HG02973 (cell line): ENCODE results near the gene LLGL2.

Experiments used
- ATAC-seq: cut with Tn5 transposase; IDR thresholded peaks from one replicate; pipeline ENCODE4 v1.9.1; 2021; ENCODE audit warnings: moderate library complexity; ENCODE audit not compliant: unreplicated experiment

The LLGL2 gene

DNA sequence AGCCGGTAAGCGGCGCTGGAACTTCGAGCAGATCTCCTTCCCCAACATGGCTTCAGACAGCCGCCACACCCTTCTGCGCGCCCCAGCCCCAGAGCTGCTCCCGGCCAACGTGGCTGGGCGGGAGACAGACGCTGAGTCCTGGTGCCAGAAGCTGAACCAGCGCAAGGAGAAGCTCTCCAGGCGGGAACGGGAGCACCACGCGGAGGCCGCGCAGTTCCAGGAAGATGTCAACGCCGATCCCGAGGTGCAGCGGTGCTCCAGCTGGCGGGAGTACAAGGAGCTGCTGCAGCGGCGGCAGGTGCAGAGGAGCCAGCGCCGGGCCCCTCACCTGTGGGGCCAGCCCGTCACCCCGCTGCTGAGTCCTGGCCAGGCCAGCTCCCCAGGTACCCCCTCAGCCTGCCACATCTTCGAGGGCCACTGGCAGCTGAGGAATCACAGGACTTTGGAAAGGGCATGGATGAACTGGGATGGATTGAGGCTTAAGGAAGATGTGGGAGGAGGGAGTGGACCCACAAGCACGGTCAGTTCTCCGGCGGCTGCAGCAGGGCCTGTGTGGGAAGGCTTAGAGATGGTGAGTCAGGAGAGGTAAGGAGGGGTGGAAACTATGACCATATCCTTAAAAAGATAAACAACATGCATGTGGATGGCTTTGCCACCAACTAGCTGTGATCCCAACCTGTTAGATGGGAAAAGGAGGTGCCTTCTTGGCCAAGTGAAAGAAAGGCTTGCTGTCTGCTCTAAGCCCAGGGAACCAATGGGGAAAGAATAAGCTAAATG, 3.4 kb upstream of the LLGL2 start:
- ATAC-seq: no peak

DNA sequence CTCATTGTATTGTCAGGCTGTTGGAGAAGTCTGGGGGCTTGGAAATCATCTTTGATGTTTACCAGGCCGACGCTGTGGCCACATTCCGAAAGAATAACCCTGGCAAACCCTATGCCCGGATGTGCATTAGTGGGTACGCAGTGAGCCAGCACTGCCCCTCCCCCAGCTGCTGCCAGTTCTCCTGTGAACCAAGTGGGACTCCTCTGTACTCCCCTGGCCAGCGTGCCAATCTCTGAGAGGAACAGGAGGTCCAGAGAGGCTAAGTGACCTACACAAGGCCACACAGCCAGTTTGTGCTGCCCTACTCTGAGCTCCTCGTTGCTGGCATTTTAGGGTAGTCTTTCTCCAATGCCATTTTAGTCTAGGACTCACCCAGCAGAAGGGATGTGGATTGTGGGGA, 1.9 kb upstream of the LLGL2 start:
- no peak for ATAC-seq

DNA sequence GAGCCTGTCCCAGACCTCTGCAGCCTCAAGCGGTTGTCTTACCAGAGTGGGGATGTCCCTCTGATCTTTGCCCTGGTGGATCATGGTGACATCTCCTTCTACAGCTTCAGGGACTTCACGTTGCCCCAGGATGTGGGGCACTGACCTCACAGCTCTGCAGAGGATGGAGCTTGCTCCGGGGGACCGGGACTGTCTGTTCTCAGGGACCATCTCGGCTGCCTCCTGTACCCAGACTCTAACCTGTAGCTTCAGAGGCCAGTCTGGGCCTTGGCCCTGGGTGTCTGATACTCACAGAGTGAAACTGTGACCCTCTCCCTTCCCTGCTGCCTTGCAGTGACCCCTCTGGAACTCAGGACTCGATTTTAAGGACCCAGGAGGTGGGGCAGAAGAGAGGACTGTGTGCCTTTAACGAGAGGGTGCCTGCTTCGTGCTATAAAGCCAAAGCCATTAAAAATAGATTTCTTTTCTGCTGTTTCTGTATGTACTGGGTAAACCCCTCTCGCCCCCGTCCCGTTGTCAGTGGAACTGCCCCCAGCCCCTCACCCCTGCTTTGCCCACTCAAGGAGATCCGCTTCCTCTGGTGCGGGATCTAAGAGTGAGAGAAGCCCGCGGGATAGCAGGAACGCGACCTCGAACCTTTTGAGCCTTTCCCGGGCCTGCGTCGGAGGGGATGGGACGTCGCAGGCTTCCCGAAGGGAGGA, 1.1 kb upstream of the LLGL2 start:
- ATAC-seq: no peak

DNA sequence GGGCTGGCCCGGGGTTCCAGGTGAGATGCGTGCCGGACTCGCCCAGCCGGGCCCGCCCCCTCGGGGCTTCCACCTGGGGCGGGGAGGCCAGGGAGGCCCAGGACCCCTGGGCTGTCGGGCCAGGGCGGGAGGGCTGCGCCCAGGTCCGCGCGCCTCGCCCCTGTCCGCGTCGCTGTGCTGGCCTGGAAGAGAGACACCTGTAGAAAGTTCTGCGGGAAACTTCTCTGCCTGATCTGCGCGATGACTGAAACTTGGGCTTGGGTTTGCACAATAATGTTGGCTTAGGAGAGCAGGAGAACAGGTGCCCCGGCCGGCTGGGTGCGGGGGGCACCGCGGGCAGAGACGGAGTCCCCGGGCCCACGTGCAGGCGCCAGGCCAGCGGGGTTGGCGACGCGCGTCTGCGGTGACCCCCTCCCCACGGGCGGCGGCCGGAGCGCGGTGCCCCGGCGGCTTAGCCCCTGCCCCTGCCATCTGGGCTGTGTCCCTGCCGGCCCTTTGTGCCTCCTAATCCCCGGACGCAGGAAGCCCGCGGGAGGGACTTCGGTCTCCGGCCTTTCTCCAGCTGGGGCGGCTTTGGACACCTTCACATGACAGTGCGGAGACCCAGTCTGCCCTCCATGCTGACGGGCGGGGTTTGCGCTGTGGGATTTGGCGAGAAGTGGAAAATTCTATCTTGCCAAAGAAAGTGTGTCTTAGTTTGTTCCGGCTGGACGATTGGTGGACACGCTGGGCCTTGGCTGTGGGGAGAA, 483 bp downstream of the LLGL2 start:
- no peak for ATAC-seq

DNA sequence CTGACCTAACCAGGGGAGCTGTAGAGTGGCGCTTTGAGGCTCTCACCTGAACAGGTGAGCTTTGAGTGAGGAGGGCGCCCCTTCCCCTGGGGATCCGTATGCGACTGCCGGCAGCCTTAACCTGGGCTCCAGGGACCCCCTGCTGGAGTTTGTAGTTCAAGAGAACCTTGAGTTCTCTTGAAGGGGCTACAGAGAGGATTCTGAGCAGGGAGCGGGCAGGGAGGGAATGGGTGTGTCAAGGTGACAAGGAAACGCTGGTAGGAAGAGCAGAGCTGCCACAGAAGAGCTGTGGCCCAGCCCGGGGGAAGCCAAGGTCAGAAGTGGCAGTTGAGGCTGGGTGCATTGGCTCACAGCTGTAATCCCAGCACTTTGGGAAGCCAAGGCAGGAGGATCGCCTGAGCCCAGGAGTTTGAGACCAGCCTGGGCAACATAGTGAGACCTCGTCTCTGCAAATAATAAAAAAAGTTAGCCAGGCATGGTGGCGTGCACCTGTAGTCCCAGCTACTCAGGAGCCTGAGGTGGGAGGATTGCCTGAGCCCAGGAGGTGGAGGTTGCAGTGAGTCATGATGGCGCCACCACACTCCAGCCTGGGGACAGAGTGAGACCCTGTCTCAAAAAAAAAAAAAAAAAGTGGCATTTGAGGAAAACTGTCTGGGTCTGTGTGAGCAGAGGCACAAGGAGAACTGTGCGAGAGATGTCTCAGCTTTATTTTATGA, 1.2 kb downstream of the LLGL2 start:
- no peak for ATAC-seq

DNA sequence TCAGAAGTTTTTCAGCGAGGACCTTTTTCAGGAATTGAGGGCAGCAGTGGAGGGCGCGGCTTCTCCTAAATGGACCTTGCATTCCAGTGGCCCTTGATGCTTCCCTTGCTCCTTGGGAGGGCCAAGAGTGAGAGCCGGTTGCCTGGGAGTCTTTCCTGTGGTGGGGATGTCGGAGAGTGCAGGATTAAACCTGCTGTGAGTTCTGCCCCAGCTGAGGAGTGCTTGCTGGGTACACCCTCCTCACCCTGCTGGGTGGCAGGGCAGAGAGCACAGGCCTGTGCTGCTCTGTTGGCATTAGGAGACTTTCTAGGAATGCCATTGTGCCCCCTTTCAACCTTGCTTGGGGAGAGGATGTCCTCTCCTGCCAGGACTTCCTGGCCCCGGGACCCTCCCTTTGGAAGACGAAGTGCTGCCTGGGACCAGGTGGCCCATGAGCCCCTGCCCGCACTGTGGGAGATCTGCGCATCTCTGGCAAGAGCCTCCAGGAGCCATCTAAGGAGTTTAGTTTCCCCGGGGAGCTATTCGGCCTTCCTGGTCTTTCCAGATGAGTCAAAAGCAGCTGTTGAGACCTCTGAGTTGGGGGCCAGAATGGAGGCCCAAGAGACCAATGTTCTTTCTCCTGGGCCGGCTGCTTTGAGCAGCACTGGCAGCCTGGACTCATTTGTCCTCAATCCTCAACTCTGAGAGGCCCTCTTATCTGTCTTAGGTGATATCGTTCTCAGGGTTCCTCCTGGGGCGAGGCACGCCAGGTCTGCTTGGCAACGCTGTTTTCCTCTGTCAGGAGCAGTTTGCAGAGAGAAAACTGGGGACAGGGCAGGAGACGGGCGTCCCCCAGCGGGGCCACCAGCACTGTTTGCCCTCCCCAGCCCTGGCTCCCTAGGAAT, 5.6 kb downstream of the LLGL2 start:
- ATAC-seq: no peak

DNA sequence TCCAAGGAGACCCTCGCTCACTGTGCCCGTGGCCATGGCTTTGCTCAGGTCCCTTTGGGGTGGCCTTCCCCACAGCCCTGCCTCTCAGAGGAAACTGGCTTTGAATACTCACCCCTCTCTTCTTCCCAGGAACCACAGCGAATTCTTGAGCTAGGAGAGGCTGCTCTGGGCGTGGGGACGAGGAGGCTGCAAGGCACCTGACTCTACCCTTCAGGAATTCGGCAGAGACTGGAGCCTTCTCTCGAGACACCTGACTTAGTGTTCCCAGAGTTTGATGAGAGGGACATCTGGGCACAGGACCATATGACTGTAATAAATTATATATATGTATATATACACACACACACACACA, 6.2 kb downstream of the LLGL2 start:
- ATAC-seq: no peak

DNA sequence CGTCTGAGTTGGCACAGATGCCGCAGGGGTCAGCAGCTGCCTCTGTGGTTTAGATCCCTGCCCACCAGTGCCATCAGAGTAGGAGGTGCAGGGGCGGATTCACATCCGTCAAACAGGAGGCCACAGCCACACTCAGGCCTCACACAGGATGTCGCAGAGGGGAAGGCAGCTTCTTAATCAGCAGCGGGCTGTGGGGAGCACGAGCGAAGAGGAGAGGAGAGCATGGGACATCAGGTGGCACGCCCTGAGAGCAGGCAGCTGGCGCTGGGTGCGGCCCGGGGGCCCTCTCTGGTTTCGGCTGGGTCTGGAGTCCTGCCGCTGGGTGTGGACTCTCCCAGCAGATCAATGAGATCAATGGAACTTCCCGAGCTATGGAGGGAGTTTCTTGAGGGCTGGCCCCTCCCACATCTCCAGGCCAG, 9.6 kb downstream of the LLGL2 start:
- no peak for ATAC-seq

DNA sequence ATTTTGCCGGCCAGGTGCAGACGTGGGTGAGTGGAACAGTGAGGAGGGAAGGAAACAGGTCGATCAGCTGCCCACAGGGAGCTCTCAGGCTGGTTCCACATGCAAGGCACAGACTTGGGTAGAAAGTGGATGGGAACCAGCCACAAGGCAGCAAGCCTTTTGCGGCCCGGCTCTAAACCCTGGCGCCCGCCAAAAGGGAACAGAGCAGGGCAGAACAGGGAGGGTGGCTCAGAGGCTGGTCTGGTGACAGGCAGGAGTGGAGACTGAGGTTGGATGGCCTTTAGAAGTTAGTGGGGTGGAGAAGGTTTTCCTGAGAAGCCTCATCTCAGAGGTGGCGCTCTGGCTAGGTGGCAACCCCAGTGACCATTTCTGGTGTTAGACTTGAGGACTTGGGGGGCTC, 10.4 kb downstream of the LLGL2 start:
- no peak for ATAC-seq

DNA sequence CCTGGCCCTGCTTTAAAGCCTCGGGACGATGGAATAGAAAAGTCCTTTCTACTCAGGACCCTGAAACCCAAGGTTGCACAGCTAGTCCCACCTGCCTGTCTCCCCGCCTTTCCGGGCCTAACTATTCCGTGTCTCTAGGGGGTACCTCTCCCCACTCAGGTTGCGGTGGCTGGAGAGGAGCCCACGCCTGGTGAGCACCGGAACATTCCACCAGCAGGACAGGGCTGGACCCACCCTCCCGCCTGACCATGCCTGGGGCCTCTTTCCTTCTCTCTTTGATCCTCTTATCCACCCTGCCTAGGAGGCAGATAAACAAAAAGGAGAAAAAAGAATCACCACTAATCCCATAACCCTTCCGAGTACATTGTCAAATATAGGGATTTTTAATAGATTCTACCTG, 10.9 kb downstream of the LLGL2 start:
- ATAC-seq: no peak

DNA sequence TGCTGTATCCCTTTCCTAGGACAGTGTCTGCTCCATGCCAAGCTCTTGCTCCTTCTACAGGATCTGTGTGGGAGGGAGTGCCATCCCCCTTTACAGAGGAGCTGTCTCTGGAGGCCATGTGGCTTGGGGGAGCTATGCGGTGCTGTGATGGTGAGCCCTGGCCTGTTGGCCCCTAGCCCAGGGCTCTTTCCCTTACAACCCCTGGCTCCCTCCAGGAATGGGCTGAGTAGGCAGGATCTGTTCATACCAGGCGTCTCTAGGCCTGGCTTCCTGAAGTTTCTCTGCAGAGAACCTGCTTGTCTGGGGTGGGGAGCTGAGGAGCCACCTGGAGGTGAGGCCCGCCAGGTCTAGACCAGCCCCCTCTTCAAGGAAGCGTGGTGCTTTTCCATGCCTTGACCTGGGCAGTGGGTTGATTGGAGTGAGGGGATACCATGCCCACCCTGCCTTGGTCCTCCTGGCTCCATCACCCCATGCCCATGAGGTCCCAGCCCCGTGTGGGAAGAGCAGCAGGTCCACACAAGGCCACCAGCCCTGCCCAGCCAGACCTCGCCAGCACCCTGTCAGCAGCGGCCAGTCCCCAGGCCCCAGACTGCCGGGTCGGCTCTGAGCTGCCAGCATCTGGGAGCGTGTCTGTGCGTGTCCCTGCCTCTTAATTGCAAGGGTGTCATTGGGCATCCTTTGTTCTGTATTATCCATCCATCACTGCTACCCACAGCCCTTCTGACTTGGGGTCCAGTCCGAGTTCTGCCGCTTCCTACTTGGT, 14.7 kb downstream of the LLGL2 start:
- ATAC-seq: no peak

DNA sequence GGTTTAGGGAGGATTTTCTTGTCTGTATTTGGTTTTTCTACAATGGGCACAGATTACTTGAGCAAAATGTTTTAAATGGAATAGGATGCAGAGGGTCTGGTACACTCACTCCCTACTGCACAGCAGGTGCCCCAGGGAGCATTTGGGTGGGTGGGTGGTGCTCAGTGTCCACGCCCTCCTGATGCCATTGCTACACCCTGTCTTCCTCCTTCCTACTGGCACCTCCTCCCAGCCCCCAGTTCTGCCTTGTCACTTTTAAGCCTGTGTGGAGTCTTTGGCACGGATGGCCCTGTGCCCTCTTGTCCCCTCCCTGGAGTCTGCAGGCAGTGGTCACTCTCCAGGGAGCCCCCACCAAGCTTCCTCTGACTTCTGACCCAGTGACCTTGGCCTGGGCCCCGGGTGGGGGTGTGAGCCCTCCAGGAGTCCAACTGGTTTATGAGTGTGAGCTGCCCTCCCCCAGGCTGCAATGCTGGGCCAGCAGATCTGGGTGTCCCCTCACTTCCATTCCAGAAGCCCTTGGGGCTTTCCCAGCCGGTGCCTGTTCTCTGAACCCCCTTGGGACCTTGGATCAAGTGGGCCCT, 15.5 kb downstream of the LLGL2 start:
- no peak for ATAC-seq

DNA sequence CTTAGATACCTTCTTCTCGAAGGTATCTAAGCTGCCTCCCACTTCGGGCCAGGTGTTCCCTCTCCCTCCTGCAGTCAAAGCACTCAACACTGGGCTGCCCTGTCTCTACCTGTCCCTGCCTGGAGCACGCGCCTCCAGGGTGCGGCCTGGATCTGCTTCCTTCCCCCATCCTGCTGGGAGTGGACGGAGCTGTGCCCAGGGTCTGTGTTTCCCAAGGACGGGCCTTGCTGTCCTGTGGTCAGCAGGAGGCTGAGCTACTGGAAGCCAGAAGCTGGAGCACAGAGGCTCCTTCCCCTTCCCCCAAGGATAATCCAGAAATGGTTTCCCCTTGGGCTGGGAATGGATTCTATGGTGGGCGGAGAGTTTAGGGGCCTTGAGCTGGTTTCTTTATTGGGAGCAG, 16.7 kb downstream of the LLGL2 start:
- ATAC-seq: no peak

DNA sequence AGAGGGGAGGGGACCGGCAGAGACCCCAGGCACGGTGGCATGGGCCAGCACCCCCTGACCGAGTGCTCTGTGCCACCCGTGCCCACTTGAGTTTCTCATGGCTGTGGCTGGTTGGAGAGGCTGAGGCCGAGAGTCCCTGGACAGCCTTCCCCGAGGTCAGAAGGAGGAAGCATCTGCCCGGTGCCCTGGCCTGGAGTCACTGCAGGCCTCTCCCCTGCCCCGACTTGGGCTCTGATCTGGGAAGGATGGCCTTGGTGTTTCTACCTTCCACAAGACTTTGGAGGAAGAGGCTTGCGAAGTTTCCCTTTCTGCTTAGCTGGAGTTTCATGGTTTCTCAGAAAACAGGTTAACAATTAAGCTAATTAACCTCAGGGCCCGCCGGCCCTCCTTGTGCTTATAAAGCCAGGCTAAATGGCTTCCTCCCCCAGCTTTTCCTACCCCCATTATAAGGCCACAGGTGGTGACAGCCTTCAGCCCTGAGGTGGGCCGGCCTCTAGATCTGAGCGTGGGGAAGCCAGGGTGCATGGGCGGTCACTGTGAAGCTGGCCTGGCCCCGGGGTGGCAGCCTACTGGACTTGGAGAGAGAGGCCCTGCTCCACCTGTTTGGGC, 17.3 kb downstream of the LLGL2 start:
- no peak for ATAC-seq

DNA sequence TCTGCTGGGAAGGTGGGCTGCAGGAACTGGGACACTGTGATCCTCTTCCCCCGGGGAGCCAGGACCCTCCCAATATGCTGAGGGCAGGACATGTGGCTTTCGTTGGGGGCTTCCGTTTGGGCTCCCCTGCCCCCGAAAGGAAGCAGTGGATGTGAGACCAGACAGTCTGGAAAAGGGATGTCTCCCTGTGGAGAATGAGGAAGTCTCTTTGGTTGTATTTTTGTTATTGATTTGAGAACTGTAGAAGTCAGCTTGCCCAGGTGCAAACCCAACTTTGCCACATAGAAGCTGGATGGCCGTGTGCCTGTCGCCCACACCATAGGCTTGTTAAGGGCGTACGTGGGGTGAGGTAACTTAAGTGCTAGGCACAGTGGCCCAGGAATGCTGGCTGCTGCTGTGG, 18.8 kb downstream of the LLGL2 start:
- ATAC-seq: no peak

DNA sequence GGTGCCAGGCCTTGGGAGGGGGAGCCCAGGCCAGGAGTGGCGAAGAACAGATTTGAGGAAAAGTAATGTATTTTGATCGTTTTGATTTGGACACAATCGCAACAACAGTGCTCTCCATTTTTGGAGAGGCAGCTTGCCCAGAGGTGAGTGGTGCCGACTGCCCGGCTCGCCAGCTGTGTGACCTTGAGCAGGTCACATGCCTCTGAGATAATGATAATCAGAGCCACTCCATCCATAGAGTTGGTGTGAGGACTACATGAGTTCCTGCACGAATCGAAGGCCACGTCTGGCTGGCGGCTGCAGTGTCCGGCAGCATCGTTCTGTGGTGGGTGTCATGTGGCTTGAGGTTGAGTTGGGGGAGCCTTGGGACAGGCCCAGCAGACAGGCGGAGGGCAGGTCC, 20.7 kb downstream of the LLGL2 start:
- no peak for ATAC-seq

DNA sequence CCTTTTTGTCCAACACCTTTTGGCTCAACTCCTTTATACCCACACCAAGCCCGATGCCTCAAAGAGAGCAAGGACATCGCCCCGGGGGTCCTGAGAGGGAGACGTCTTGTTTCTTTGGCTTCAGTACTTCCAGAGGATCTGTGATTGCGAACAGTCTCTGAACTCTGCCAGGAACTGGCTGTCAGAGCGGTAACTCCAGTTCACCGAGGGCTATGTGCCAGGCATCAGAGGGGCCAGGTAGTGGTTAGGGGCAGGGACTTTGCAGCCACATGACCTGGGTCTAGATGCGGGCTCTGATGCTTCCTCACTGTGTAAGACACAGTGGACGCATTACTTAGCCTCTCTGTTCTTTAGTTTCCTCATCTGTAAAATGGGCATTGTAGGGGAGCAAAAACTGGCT, 21.6 kb downstream of the LLGL2 start:
- no peak for ATAC-seq

DNA sequence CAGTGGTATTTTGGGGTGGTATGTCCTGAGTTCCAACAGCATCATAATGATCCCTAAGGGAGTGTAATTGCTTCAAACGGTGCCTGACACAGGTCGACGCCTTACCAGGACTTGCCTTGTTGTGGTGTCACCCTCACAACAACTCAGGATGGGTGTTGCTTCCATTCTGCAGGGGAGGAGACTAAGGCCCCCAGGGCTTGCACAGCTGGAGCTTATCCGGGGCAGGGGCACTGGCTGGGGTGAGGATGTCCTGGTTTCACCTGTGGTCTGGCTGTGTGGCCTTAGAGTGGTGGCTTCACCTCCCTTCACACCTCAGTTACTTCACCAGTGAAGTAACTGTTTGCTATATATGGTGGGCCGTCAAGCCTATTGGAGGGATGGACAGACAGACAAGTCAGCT, 23.3 kb downstream of the LLGL2 start:
- ATAC-seq: no peak
